Esophagus muscularis mucosa (tissue), 4 donors: ENCODE measurements around the gene TMEM59L. TPM values are rescaled to one million over a fixed set of nuclear protein-coding genes. Genes with fewer than 3 reads are reported as not detected.
A peak's percentile ranks its signal among the peaks of the same experiment; 100 is the strongest.

Experiments
- DNase-seq: peaks from one replicate; pipeline ENCODE4 v3.0.0-alpha.2; 2017; ENCODE audit errors: extremely low spot score
- H3K27ac ChIP-seq, 4 donors: fragments of 200-600 bp; sonication (generic); replicated peaks in 1 of 4; 1 replicate in 3 of 4; 2 replicates in 1 of 4; pipeline ENCODE4 v1.5.1; 2016 to 2019; ENCODE audit warnings: mild to moderate bottlenecking in 1 of 4
- H3K27me3 ChIP-seq, 4 donors: fragments of 200-600 bp; sonication (generic); one replicate each; pipeline versions ENCODE4 v1.5.1 to v1.6.0; 2016 to 2019
- H3K36me3 ChIP-seq, 4 donors: fragments of 200-600 bp; sonication (generic); one replicate each; pipeline ENCODE4 v1.5.1; 2016 to 2019
- H3K4me1 ChIP-seq, 4 donors: fragments of 200-600 bp; sonication (generic); one replicate each; pipeline ENCODE4 v1.5.1; 2016 to 2019
- H3K4me3 ChIP-seq, 4 donors: fragments of 200-600 bp; sonication (generic); 1 replicate in 2 of 4; 2 replicates in 2 of 4; pipeline ENCODE4 v1.5.1; 2016 to 2019; ENCODE audit warnings: mild to moderate bottlenecking in 4 of 4, moderate library complexity in 1 of 4
- H3K9me3 ChIP-seq, 4 donors: fragments of 200-600 bp; sonication (generic); 1 replicate in 3 of 4; 2 replicates in 1 of 4; pipeline ENCODE4 v1.5.1; 2016 to 2019
- EP300 ChIP-seq: sonication (generic); formaldehyde crosslinking; IDR thresholded peaks from one replicate; pipeline ENCODE4 v1.6.1; 2017; ENCODE audit warnings: antibody characterized with exemption
- POLR2A ChIP-seq: fragments of 450-650 bp; IDR thresholded peaks from one replicate; pipeline ENCODE4 v1.6.1; 2017; ENCODE audit warnings: antibody characterized with exemption, moderate library complexity, mild to moderate bottlenecking, low read depth
- POLR2AphosphoS5 ChIP-seq, 2 donors: sonication (generic); formaldehyde crosslinking; IDR thresholded peaks; one replicate each; pipeline ENCODE4 v1.6.1; 2017; ENCODE audit warnings: antibody characterized with exemption in 2 of 2
- WGBS: methylation state at CpG from one replicate; pipeline ENCODE4 v1.1.5; 2018; 5-methylcytosine and 5-hydroxymethylcytosine counted together
- intact Hi-C: fragments of 100-400 bp; cut with DNase I; formaldehyde crosslinking; loops from one replicate; pipeline ENCODE4 v1.15.1; 2023
- total RNA-seq, 4 donors: library from RNA; depleted of rRNA; stranded (reverse); fragments of >200 nt; gene quantifications; one replicate each; pipeline versions ENCODE4 v1.1.0 to v1.2.1, GENCODE V29; 2016
- TF ChIP-seq, protein P1 (sequence below), 3 experiments: fragments of 200-600 bp in 2 of 3; fragments of 450-650 bp in 1 of 3; sonication (generic) in 2 of 3; IDR thresholded peaks; one replicate each; pipeline ENCODE4 v1.5.1; 2017 to 2019; ENCODE audit warnings: antibody characterized with exemption in 3 of 3, mild to moderate bottlenecking in 2 of 3, moderate library complexity in 1 of 3

TMEM59L gene
- total RNA-seq, 4 donors from 2014 or later, result 2.4 to 3.6 (median 2.8) TPM

- WGBS, result 100% methylated on average over 1 of the region's 1 CpG
- Histone ChIP-seq H3K27me3 (peaks cover 0 to 4% (median 0%) of the 10 kb centered on the region in 4 donors), H3K9me3 (no peaks in the 10 kb centered on the region), H3K4me3 (peak overlapping the region in 3 of 4 donors; percentile 21 to 50 (median 35)), H3K4me1 (peaks cover 40 to 83% (median 74%) of the 10 kb centered on the region in 4 donors), H3K36me3 (no peaks in the 10 kb centered on the region), H3K27ac (peak overlapping the region; percentile 83 to 88 (median 85))
- TF ChIP-seq EP300, result no peak
- TF ChIP-seq, protein P1, sequence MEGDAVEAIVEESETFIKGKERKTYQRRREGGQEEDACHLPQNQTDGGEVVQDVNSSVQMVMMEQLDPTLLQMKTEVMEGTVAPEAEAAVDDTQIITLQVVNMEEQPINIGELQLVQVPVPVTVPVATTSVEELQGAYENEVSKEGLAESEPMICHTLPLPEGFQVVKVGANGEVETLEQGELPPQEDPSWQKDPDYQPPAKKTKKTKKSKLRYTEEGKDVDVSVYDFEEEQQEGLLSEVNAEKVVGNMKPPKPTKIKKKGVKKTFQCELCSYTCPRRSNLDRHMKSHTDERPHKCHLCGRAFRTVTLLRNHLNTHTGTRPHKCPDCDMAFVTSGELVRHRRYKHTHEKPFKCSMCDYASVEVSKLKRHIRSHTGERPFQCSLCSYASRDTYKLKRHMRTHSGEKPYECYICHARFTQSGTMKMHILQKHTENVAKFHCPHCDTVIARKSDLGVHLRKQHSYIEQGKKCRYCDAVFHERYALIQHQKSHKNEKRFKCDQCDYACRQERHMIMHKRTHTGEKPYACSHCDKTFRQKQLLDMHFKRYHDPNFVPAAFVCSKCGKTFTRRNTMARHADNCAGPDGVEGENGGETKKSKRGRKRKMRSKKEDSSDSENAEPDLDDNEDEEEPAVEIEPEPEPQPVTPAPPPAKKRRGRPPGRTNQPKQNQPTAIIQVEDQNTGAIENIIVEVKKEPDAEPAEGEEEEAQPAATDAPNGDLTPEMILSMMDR (IDR thresholded peaks at IDR 0.05), result no peak
- TF ChIP-seq POLR2AphosphoS5 (IDR thresholded peaks at IDR 0.05), result no peak
- TF ChIP-seq POLR2A, result no peak
- intact Hi-C loops, result no loop called here
- no peak for DNase-seq
These were observed 38.6 kb downstream of the TMEM59L start for GRCh38 chr19:18651300-18651699.

DNA sequence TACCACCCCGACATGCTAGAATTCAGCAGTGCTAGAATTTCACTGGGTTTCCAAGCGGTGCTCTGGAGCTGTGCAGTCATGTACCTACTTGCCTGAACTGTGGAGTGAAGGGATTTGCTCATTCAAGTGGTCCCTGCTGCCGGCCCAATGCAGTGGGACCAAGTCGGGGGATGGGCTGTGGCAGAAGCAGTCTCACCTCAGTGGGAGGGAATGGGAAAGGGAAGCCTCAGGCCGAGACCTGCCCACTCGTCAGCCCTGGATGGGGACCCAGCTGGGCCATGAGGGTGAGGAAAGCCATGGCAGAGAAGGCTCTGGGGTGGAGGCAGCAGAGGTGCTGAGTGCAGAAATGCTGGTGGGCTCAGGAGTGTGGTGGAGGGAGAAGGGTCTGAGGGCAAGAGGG, 39.1 kb downstream of the TMEM59L start:
- intact Hi-C loops, result no loop called here
- WGBS, result 89% methylated on average over 6 of the region's 6 CpGs
- Histone ChIP-seq H3K27ac (peak overlapping the region; percentile 83 to 88 (median 85)), H3K4me1 (peaks cover 44 to 83% (median 74%) of the 10 kb centered on the region in 4 donors), H3K9me3 (no peaks in the 10 kb centered on the region), H3K27me3 (peaks cover 0 to 4% (median 0%) of the 10 kb centered on the region in 4 donors), H3K36me3 (no peaks in the 10 kb centered on the region), H3K4me3 (no peak overlapping the region)
- no peak for DNase-seq
- no peak for TF ChIP-seq POLR2AphosphoS5 (IDR thresholded peaks at IDR 0.05)
- TF ChIP-seq, protein P1 (IDR thresholded peaks at IDR 0.05), result no peak
- TF ChIP-seq EP300, result no peak
- no peak for TF ChIP-seq POLR2A

GRCh38 chr19:18653853-18654252, 41.2 kb downstream of the TMEM59L start:
- no peak for DNase-seq
- intact Hi-C loops, result no loop called here
- no peaks in the 10 kb centered on the region for H3K9me3 ChIP-seq
- H3K27me3 ChIP-seq, result peaks cover 0 to under 1% (median 0%) of the 10 kb centered on the region in 4 donors
- no peaks in the 10 kb centered on the region for H3K36me3 ChIP-seq
- H3K4me3 ChIP-seq, result no peak overlapping the region
- H3K27ac ChIP-seq, result no peak overlapping the region
- 100% methylated on average over 1 of the region's 1 CpG for WGBS
- TF ChIP-seq EP300 (no peak), POLR2AphosphoS5 (IDR thresholded peaks at IDR 0.05) (no peak), POLR2A (no peak)
- TF ChIP-seq, protein P1 (IDR thresholded peaks at IDR 0.05), result no peak
- peaks cover 57 to 83% (median 75%) of the 10 kb centered on the region in 4 donors for H3K4me1 ChIP-seq

DNA sequence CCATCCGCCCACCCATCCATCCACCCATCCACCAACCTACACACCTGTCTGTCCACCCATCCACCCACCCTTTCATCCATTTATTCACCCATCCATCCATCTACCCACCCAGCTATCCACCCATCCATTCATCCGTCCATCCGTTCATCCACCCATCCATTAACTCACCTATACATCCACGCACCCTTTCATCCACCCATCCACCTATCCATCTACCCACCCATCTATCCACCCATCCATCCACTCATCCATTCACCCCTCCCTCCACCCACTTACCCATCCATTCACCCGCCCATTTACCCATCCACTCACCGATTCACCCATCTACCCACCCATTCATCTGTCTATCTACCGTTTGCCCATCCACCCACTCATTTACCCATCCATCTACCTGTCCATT, 41.8 kb downstream of the TMEM59L start:
- H3K4me1 ChIP-seq, result peaks cover 57 to 83% (median 75%) of the 10 kb centered on the region in 4 donors
- TF ChIP-seq EP300 (no peak), POLR2AphosphoS5 (IDR thresholded peaks at IDR 0.05) (no peak)
- TF ChIP-seq, protein P1 (IDR thresholded peaks at IDR 0.05), result no peak
- DNase-seq, result no peak
- no peak overlapping the region for H3K27ac ChIP-seq
- no peaks in the 10 kb centered on the region for H3K27me3 ChIP-seq
- WGBS, result 97% methylated on average over 7 of the region's 7 CpGs
- no peaks in the 10 kb centered on the region for H3K9me3 ChIP-seq
- intact Hi-C loops, result no loop called here
- H3K4me3 ChIP-seq, result no peak overlapping the region
- H3K36me3 ChIP-seq, result no peaks in the 10 kb centered on the region
